CD4-positive, alpha-beta memory T cell (primary cell): ENCODE measurements around the gene PRKCD. TPM values are rescaled to one million over a fixed set of nuclear protein-coding genes. Genes with fewer than 3 reads are reported as not detected.

Experiments used
- CTCF ChIA-PET: fragments of 350-600 bp; sonication (Branson Sonifier 250); formaldehyde crosslinking; loops from one replicate; lab custom pipeline; 2021; ENCODE audit warnings: inconsistent platforms; ENCODE audit not compliant: partially characterized antibody; lab: Charles Lee
- POLR2A ChIA-PET: fragments of 350-600 bp; sonication (Branson Sonifier 250); formaldehyde crosslinking; loops from one replicate; lab custom pipeline; 2021; ENCODE audit not compliant: partially characterized antibody; lab: Charles Lee
- DNase-seq, 5 donors: peaks; one replicate each; pipeline versions ENCODE4 v3.0.0 to v3.0.0-alpha.2; 2020 to 2022; ENCODE audit warnings: mixed read lengths in 1 of 5
- H3K27ac ChIP-seq: one replicate; pipeline ENCODE4 v1.7.0; 2013; ENCODE audit warnings: low read depth, low read length
- H3K27me3 ChIP-seq: 2 replicates; pipeline ENCODE4 v1.7.0; 2013; ENCODE audit warnings: mild to moderate bottlenecking, low read length, moderate library complexity; ENCODE audit not compliant: insufficient read depth
- H3K36me3 ChIP-seq: 2 replicates; pipeline ENCODE4 v1.7.0; 2013; ENCODE audit warnings: mild to moderate bottlenecking, low read length, moderate library complexity; ENCODE audit not compliant: insufficient read depth
- H3K4me1 ChIP-seq: 2 replicates; pipeline ENCODE4 v1.7.0; 2013; ENCODE audit warnings: mild to moderate bottlenecking, low read length, moderate library complexity; ENCODE audit not compliant: insufficient read depth
- H3K4me3 ChIP-seq, 2 donors: one replicate each; pipeline ENCODE4 v1.7.0; 2013; ENCODE audit warnings: low read length in 2 of 2, mild to moderate bottlenecking in 1 of 2
- H3K9me3 ChIP-seq, 2 donors: one replicate each; pipeline ENCODE4 v1.7.0; 2013; ENCODE audit warnings: low read length in 2 of 2, control low read depth in 1 of 2; ENCODE audit not compliant: control insufficient read depth in 1 of 2
- H3K27ac Mint-ChIP-seq, 7 donors: one replicate each; pipeline ENCODE4 v1.8.0; 2020 to 2021; ENCODE audit warnings: mixed read lengths in 7 of 7, mild to moderate bottlenecking in 6 of 7, inconsistent platforms in 3 of 7, moderate library complexity in 3 of 7
- H3K27me3 Mint-ChIP-seq, 2 donors: one replicate each; pipeline ENCODE4 v1.8.0; 2020 to 2021; ENCODE audit warnings: mixed read lengths in 2 of 2
- H3K36me3 Mint-ChIP-seq, 2 donors: one replicate each; pipeline ENCODE4 v1.8.0; 2020 to 2021; ENCODE audit warnings: mixed read lengths in 2 of 2, inconsistent platforms in 1 of 2, mild to moderate bottlenecking in 1 of 2
- H3K4me1 Mint-ChIP-seq, 4 donors: one replicate each; pipeline ENCODE4 v1.8.0; 2020 to 2021; ENCODE audit warnings: mixed read lengths in 4 of 4, mild to moderate bottlenecking in 1 of 4
- H3K4me3 Mint-ChIP-seq, 8 donors: one replicate each; pipeline ENCODE4 v1.8.0; 2020 to 2021; ENCODE audit warnings: mixed read lengths in 8 of 8, mild to moderate bottlenecking in 7 of 8, moderate library complexity in 6 of 8, inconsistent platforms in 3 of 8
- H3K9me3 Mint-ChIP-seq, 8 donors: one replicate each; pipeline ENCODE4 v1.8.0; 2020 to 2021; ENCODE audit warnings: mixed read lengths in 8 of 8, mild to moderate bottlenecking in 5 of 8, inconsistent platforms in 3 of 8, moderate library complexity in 1 of 8
- intact Hi-C: fragments of 100-400 bp; cut with micrococcal nuclease; formaldehyde crosslinking; loops from one replicate; pipeline ENCODE4 v1.15.1; 2023
- polyA plus RNA-seq, 2 donors: library from polyadenylated mRNA; unstranded; fragments of 300-500 nt; fragmentation: Illumina TruSeq; gene quantifications; one replicate each; pipeline ENCODE4 v1.2.3, GENCODE V29; 2021
- total RNA-seq, 2 experiments: library from RNA; stranded (reverse); gene quantifications; one replicate each; pipeline ENCODE4 v1.2.3, GENCODE V29; 2021

Gene PRKCD
- total and polyA plus RNA-seq, 4 experiments from 2014 or later, result 6.6 to 26.4 (median 16.1) TPM

- Mint-ChIP-seq H3K4me3 (no peak overlapping the region), H3K27me3 (no peaks in the 10 kb centered on the region), H3K27ac (peak overlapping the region in 1 of 7 donors; percentile 59), H3K4me1 (peaks cover 2 to 13% (median 7%) of the 10 kb centered on the region in 4 donors), H3K36me3 (peaks cover 15 to 43% of the 10 kb centered on the region in 2 donors), H3K9me3 (no peaks in the 10 kb centered on the region)
- no peak overlapping the region for H3K4me3 ChIP-seq
- H3K36me3 ChIP-seq, result peaks cover 40% of the 10 kb centered on the region
- H3K27ac ChIP-seq, result no peak overlapping the region
- no peaks in the 10 kb centered on the region for H3K9me3 ChIP-seq
- POLR2A ChIA-PET, result interaction anchor here (1.4 kb wide), 1 partner anchor 13 kb away, joined by 4 read pairs; the partner anchor contains the start of gene TKT
- H3K27me3 ChIP-seq, result no peaks in the 10 kb centered on the region
- intact Hi-C loops, result no loop called here
- no peak for DNase-seq
- CTCF ChIA-PET, result no interaction called here
- H3K4me1 ChIP-seq, result no peaks in the 10 kb centered on the region
These were observed 81.1 kb downstream of the PRKCD start for GRCh38 chr3:53242155-53242554.

Other genes with a start within 250 kb of the PRKCD start
- 10 to 100 TPM; 49.3 to 50.8 TPM for gene SFMBT1, start 115.1 kb upstream of the PRKCD start, total RNA-seq
- 10 to 100 TPM; 19.8 to 27.8 TPM for gene SFMBT1, start 115.1 kb upstream of the PRKCD start, polyA plus RNA-seq
- 10 to 100 TPM; 25.3 to 28.4 TPM for gene RFT1, start 30.8 kb upstream of the PRKCD start, total RNA-seq
- gene RFT1, start 30.8 kb upstream of the PRKCD start, polyA plus RNA-seq, result 10 to 100 TPM; 21.2 to 23.8 TPM
- gene TKT, start 94.8 kb downstream of the PRKCD start, total RNA-seq, result 10 to 100 TPM; 75.6 to 87.9 TPM
- 10 to 100 TPM; 49.3 to 75.6 TPM for gene TKT, start 94.8 kb downstream of the PRKCD start, polyA plus RNA-seq
- 10 to 100 TPM; 40.9 to 43.5 TPM for gene DCP1A, start 186.3 kb downstream of the PRKCD start, total RNA-seq
- 10 to 100 TPM; 75.2 to 94.1 TPM for gene DCP1A, start 186.3 kb downstream of the PRKCD start, polyA plus RNA-seq